MM.1S (cell line): ENCODE results near the gene PGD.

Experiments used
- EZH2phosphoT487 ChIP-seq: fragments of 300-600 bp; sonication (generic); IDR thresholded peaks from 2 replicates; pipeline ENCODE4 v1.6.1; 2018; ENCODE audit warnings: antibody characterized with exemption, low read length
- TF ChIP-seq, protein P1 (sequence below): fragments of 300-600 bp; sonication (generic); IDR thresholded peaks from 2 replicates; pipeline ENCODE4 v1.5.1; 2016; ENCODE audit warnings: antibody characterized with exemption, low read length, mixed read lengths

GRCh38 chr1:10383630-10384029 is 15.2 kb upstream of the PGD start:
- TF ChIP-seq, protein P1, sequence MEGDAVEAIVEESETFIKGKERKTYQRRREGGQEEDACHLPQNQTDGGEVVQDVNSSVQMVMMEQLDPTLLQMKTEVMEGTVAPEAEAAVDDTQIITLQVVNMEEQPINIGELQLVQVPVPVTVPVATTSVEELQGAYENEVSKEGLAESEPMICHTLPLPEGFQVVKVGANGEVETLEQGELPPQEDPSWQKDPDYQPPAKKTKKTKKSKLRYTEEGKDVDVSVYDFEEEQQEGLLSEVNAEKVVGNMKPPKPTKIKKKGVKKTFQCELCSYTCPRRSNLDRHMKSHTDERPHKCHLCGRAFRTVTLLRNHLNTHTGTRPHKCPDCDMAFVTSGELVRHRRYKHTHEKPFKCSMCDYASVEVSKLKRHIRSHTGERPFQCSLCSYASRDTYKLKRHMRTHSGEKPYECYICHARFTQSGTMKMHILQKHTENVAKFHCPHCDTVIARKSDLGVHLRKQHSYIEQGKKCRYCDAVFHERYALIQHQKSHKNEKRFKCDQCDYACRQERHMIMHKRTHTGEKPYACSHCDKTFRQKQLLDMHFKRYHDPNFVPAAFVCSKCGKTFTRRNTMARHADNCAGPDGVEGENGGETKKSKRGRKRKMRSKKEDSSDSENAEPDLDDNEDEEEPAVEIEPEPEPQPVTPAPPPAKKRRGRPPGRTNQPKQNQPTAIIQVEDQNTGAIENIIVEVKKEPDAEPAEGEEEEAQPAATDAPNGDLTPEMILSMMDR, result no peak
- TF ChIP-seq EZH2phosphoT487, result no peak
